DND-41 (cell line): Measurements from ENCODE around the gene DPP9.

Source experiments
- ATAC-seq: fragments of 200-7000 bp; cut with Tn5 transposase; 3 replicates; pipeline ENCODE4 v1.9.1; 2021; ENCODE audit warnings: low read depth; ENCODE audit not compliant: insufficient read depth
- DNase-seq: peaks from one replicate; pipeline ENCODE4 v3.0.0-alpha.2; 2020
- H2AFZ ChIP-seq: 2 replicates; pipeline ENCODE4 v1.6.0; 2012; ENCODE audit warnings: low read depth, low read length
- H3K27ac ChIP-seq: 2 replicates; pipeline ENCODE4 v1.5.1; 2012; ENCODE audit warnings: low read length, inconsistent platforms
- H3K27me3 ChIP-seq: fragments of 200-600 bp; sonication (generic); 2 replicates; pipeline ENCODE4 v1.6.0; 2012; ENCODE audit warnings: low read length, mild to moderate bottlenecking, inconsistent platforms; ENCODE audit not compliant: insufficient read depth, poor library complexity
- H3K36me3 ChIP-seq: 2 replicates; pipeline ENCODE4 v1.5.1; 2012; ENCODE audit warnings: low read length, inconsistent platforms; ENCODE audit not compliant: insufficient read depth
- H3K4me1 ChIP-seq: 2 replicates; pipeline ENCODE4 v1.5.1; 2012; ENCODE audit warnings: mild to moderate bottlenecking, low read length; ENCODE audit not compliant: insufficient read depth
- H3K4me2 ChIP-seq: 2 replicates; pipeline ENCODE4 v1.6.0; 2012; ENCODE audit warnings: mild to moderate bottlenecking, moderate library complexity, low read length, inconsistent platforms; ENCODE audit not compliant: insufficient read depth
- H3K4me3 ChIP-seq, 2 experiments: fragments of 200-600 bp in 1 of 2; shearing (Covaris generic) in 1 of 2; 2 replicates each; pipeline ENCODE4 v1.5.1; 2012 to 2016; ENCODE audit warnings: inconsistent platforms in 2 of 2, low read length in 2 of 2, mild to moderate bottlenecking in 2 of 2, low read depth in 1 of 2, moderate library complexity in 1 of 2
- H3K79me2 ChIP-seq: 2 replicates; pipeline ENCODE4 v1.6.0; 2012; ENCODE audit warnings: low read length, inconsistent platforms; ENCODE audit not compliant: insufficient read depth
- H3K9ac ChIP-seq: 2 replicates; pipeline ENCODE4 v1.6.0; 2012; ENCODE audit warnings: low read depth, mild to moderate bottlenecking, inconsistent platforms, low read length, moderate library complexity
- H3K9me3 ChIP-seq: 2 replicates; pipeline ENCODE4 v1.5.1; 2012; ENCODE audit warnings: low read length, moderate library complexity, mild to moderate bottlenecking, inconsistent platforms; ENCODE audit not compliant: insufficient read depth, severe bottlenecking
- H4K20me1 ChIP-seq: 2 replicates; pipeline ENCODE4 v1.6.0; 2012; ENCODE audit warnings: low read length; ENCODE audit not compliant: insufficient read depth
- EZH2 ChIP-seq: IDR thresholded peaks from 3 replicates; pipeline ENCODE4 v1.6.1; 2012; ENCODE audit warnings: borderline replicate concordance, low read depth, mild to moderate bottlenecking, moderate library complexity, low read length, inconsistent platforms; ENCODE audit not compliant: severe bottlenecking
- TF ChIP-seq, protein P1 (sequence below): IDR thresholded peaks from 2 replicates; pipeline ENCODE4 v1.5.1; 2012; ENCODE audit warnings: borderline replicate concordance, low read length, moderate library complexity, mild to moderate bottlenecking; ENCODE audit not compliant: poor library complexity, severe bottlenecking; ENCODE audit errors: extremely low read depth

The DPP9 gene

GRCh38 chr19:4737955-4738600, 14.4 kb upstream of the DPP9 start:
- Histone ChIP-seq H3K9me3 (no peaks in the 10 kb centered on the region), H3K9ac (no peak overlapping the region), H3K4me2 (no peak overlapping the region), H3K79me2 (no peaks in the 10 kb centered on the region), H3K4me3 (no peak overlapping the region), H3K27ac (no peak overlapping the region), H3K4me1 (no peaks in the 10 kb centered on the region), H2AFZ (no peak overlapping the region), H4K20me1 (no peaks in the 10 kb centered on the region), H3K36me3 (no peaks in the 10 kb centered on the region), H3K27me3 (no peaks in the 10 kb centered on the region)
- ATAC-seq = no peak
- DNase-seq = no peak
- TF ChIP-seq EZH2 = no peak
- TF ChIP-seq, protein P1, sequence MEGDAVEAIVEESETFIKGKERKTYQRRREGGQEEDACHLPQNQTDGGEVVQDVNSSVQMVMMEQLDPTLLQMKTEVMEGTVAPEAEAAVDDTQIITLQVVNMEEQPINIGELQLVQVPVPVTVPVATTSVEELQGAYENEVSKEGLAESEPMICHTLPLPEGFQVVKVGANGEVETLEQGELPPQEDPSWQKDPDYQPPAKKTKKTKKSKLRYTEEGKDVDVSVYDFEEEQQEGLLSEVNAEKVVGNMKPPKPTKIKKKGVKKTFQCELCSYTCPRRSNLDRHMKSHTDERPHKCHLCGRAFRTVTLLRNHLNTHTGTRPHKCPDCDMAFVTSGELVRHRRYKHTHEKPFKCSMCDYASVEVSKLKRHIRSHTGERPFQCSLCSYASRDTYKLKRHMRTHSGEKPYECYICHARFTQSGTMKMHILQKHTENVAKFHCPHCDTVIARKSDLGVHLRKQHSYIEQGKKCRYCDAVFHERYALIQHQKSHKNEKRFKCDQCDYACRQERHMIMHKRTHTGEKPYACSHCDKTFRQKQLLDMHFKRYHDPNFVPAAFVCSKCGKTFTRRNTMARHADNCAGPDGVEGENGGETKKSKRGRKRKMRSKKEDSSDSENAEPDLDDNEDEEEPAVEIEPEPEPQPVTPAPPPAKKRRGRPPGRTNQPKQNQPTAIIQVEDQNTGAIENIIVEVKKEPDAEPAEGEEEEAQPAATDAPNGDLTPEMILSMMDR = no peak

DNA sequence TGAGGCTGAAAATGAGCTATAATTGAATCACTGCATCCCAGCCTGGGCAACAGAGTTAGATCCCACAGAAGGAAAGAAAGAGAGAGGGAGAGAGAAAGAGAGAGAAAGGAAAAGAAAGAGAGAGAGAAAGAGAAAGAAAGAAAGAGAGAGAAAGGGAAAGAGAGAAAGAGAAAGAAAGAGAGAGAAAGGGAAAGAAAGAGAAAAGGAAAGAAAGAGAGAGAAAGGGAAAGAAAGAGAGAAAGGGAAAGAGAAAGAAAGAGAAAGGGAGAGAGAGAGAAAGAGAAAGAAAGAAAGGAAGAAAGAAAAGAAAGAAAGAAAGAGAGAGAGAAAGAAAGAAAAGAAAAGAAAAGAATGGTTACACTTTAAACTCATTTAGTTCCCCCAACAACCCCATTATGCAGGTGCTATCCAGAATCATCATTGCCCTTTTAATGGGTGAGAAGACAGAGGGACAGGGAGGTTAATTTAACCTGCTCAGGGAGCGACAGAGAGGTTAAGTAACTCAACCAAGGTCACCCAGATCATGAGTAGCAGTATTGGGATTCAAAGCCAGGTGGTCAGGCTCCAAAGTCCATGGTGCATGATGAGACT, 10.2 kb upstream of the DPP9 start:
- no peak overlapping the region for H3K9ac ChIP-seq
- peak overlapping the region; percentile 17; the same call in 1 of the 2 replicates for H2AFZ ChIP-seq
- ATAC-seq = no peak
- H4K20me1 ChIP-seq = no peaks in the 10 kb centered on the region
- no peaks in the 10 kb centered on the region for H3K9me3 ChIP-seq
- DNase-seq = no peak
- no peak for TF ChIP-seq EZH2
- TF ChIP-seq, protein P1 = no peak
- H3K4me2 ChIP-seq = no peak overlapping the region
- H3K4me3 ChIP-seq = no peak overlapping the region
- no peaks in the 10 kb centered on the region for H3K27me3 ChIP-seq
- no peak overlapping the region for H3K27ac ChIP-seq
- H3K4me1 ChIP-seq = peaks cover 4% of the 10 kb centered on the region
- no peaks in the 10 kb centered on the region for H3K36me3 ChIP-seq
- H3K79me2 ChIP-seq = no peaks in the 10 kb centered on the region

DNA sequence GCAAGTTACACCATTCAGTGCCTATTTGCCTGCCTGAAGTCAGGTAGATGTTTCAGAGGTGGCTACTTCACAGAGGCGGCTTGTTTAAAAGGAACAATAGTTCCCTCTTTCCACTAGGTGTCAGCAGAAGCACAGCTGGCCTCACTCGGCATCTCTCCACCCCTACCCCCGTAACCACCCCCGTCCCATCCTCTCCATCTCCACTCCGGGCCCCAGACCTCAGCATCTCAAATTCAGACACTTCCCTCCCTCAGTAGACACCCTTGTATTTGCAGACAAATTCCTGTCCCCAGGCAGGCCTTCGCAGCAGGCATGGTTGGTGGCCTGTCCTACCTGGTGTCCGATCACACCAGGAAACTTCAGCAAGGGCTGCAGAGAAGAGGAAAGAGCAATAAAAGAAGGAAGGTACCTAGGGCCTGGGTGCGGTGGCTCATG, 9.1 kb upstream of the DPP9 start:
- peak; percentile 94 for ATAC-seq
- Histone ChIP-seq H3K4me3 (no peak overlapping the region), H3K9me3 (no peaks in the 10 kb centered on the region), H3K4me1 (peaks cover 4% of the 10 kb centered on the region), H3K9ac (no peak overlapping the region), H3K27me3 (no peaks in the 10 kb centered on the region), H3K79me2 (no peaks in the 10 kb centered on the region), H4K20me1 (no peaks in the 10 kb centered on the region), H3K36me3 (no peaks in the 10 kb centered on the region), H3K27ac (no peak overlapping the region), H2AFZ (no peak overlapping the region), H3K4me2 (peak overlapping the region; percentile 44; the same call in 1 of the 2 replicates)
- DNase-seq = peak; percentile 66
- TF ChIP-seq, protein P1 = peak; percentile 84
- TF ChIP-seq EZH2 = no peak
